Hypothalamus (tissue), 51 donors: ENCODE measurements around the gene CRYGN.

Source experiments
- DNase-seq, 51 donors: peaks; one replicate each; lab custom pipeline; 2025; lab: John Stamatoyannopoulos, UW

The CRYGN gene

DNA sequence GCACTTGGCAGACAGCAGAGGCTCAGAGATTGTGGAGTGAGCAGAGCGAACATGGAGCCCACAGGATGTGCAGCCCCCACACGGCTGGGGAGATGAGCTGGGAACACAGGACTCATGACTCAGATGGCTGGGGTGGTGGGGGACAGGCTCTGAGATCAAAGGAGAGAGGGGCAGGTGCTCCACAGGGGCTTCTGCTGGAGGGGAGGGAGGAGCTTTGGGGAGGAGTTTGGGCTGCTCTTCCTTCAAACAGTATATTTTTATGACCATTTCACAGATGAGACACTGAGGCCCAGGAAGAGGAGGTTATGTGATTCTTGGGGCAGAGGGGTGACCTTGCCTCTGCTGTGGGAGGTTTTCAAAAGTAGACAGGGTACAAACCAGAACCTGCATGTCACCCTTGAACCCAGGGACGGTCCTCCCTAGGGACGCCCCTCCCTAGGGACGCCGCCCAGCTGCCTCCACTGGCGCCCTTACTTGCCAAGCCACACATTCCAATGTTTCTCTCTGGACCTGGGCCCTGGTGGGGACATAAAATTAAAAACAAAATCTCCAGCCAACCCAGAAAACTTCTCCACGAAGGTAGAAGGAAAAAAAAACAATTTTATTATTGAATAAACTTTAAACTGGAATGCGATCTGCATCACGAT, 981 bp upstream of the CRYGN start:
- DNase-seq: peak in 1 of 51 donors; percentile 18

DNA sequence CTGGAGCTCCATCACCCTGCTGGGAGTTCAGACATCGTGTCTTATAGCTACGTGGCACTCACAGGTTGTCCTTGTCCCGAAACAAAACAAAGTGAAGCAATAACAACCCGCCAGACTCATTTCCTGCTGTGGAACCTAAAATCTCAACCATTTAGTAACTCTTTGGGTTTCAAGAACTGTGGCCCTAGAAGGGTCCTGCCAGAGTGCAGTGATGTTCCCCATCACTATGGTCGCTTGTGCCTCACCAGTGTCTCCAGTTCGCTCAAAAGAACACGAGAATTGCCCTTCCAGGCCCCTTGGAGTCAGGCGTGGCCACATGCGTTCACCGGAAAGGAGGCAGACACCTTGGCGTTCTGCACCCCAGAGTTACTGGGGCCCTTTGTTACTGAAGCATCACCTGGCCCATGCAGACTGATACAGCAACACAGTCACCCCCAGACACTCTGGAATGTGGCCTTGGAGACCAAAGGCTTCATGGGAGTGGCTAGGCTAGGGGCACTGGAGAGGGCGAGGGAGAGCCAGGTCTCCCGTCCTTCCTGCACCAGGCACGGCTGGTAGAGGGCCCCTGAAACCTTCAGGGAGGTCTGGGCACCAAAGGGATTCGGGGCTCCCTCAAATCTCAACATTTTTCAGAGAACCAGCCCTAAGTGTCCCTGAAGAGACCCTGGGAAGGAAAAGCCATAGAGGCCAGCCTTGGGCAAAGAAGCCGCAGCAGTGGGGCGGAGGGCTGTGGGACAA, 908 bp downstream of the CRYGN start:
- DNase-seq: no peak

DNA sequence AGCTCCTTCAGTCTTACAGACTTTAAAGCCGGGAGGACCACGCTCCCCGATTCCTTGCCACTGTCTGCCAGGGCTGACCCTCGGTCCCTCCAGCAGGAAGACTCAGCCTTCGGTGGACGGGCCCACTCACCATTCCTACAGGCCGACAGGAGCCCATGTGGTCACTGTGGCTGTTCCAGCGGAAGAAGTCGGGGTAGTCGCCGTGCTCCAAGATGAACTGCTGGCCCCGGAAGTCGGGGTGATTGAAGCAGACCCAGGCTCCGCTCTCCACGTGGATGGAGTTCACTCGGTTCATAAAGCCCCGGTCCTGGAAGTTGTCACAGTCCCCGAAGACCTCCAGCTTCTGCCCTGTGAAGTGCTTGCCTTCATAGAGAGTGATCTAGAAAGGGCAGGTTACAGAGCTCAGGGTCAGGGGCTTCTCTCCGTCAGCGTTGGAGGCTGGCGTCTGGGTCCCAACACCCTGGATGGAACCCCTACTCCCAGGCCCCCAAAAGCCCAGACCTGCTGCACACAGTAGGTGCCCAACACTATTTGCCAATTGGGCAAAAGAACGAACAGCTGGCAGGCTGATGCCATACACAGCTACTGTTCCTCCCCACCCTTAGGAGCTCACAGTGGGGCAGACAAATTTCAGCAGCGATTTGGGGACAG, 1.9 kb downstream of the CRYGN start:
- DNase-seq: no peak

DNA sequence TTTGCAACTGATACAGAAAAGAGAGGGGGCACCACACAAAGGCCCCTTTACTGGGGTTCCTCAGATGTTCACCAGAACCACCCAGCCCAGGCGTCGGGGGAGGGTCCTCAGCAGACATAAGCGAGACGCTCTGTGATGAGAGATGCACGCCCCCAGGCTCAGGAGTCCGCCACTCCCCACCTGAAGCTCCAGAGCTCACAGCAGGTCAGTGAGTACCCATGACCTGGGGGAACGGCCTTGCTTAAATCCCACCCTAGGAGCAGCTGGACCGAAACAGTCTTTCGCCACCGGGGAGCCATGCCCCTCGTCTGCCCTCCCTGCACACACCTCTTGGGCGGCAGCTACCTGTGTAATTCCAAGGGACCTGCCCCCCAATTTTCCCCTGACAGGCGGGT, 2.8 kb downstream of the CRYGN start:
- no peak for DNase-seq

DNA sequence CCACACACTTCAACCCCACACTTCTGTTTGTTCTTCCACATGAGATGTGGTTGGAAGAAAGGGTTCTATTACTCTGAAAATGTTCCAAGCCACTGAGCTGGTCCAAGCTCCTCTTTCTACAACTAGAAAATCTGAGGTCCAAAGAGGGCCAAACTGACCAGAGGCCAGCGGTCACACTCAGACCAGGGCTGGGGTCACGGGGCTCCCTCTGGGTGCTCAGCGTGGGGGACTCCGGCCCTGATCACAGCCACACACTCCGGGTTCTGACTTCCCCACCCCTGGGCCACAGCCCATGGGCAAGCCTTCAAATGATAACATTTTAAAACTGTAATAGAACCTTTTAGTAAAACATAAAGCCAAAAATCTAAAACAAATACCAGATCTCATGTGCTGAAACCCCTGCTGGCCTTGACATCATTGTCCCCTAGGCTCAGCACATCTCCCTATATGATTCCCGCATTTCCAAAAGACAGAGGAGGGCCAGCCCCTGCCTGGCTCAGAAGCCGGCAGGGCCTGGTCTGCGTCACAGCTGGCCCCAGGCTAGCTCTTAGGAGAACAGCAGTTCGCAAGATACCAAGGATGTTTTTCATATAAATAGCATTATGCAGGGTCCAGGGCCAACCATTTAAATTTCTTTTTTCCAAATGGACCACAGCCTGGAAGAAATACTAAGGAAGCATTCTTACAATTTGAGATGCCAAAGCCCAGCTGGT, 3.3 kb downstream of the CRYGN start:
- no peak for DNase-seq

DNA sequence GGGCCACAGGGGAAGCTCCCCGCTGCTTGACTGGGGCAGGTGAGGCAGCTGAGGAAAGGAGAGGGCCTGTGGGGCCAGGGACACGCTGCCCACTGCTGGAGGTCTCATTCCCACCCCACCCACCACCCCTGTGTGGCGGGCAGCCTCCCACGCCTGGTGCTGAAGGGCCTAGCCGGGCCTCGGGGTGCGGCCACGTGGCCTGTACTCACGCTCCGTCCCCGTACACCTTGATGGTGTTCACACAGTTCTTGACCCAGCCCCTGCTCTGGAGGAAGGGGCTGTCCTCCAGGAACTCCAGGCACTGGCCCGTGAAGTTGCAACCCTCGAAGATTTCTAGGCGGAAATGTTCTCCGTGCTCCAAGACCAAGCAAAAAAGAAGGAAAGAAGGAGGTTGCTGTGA, 4.0 kb downstream of the CRYGN start:
- no peak for DNase-seq

DNA sequence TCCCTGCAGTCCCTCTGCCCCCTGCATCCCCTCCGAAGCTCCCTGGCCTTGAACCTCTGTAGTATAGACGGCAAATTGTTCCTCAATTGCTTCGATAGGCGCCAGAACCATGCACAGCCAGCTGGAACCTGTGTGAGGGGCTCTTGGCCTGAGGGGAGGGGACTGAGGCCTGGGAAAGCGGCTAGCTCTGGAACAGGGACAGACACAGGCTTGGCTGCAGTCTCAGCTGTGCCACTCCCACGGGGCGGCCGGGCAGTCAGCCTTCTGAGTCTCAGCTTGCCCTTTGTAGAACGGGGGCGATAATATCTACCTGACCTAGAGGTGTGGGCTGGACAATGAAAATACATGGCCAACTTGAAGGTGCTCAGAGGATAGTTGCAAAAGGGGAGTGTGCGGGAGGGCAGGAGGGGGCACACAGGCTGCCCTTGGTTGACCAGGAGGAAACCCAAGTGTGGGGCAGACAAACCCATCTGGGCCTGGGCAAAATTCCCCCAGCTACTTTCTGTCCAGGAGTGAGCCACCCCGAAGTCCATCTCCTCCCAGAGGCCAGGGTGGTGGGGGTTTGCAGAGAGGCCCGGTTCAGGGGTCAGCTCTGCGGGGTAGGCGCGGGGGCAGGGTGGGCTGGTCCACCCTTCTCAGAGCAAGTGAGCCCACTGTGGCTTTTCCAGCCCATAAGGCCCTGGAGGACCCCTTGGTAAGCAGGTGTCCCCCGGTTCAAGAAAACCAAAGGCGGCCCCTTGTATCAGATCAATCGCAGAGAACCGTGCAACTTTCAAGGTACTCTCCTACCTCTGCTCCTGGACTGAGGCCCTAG, 4.6 kb downstream of the CRYGN start:
- DNase-seq: peak in 10 of 51 donors; percentile 10 to 46 (median 22)

DNA sequence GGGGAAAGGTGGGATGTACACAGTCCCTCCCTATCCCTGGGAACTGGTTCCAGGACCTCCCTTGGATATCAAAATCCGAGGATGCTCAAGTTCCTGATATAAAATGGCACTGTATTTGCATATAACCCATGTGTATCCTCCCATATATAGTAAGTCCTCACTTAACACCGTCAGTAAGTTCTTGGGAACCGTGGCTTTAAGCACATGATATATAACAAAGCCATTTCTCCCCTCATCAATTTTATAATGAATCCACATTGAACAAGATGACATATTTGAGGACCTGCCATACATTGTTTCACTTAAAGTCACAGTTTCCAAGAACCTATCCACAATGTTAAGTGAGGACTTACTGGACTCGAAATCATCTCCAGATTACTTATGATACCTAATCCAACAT, 5.4 kb downstream of the CRYGN start:
- DNase-seq: no peak

DNA sequence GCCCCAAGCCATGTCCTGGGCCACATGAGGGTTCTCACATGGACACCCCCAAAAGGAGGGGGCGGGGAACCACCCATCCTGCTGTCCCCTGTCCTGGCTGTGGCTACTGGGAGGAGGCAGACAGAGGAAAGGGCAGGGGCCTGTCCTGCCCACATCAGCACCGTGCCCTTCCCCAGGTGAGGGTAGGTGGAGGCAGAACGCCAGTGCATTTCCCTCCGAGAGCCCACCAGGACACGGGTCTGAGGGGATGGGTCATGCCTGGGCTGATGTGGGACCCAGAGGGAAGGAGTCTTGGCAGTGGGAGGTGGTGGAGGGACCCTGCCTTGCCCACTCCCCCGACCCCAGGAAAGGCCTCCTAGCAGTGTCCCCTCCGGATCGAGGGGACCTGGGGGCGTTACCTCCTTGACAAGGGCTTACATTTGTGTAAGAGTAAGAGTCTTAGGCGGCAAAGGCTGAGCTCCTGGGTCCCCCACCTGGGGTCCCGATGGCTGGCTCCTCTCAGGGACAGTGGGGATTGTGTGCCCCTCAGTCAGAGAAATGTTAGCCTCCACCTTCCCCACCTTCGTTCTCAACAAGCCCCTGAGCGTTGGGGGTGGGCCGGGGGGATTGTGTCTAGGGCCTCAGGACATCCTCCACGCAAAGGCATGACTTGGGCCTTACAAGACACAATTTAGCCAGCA, 6.1 kb downstream of the CRYGN start:
- DNase-seq: no peak

DNA sequence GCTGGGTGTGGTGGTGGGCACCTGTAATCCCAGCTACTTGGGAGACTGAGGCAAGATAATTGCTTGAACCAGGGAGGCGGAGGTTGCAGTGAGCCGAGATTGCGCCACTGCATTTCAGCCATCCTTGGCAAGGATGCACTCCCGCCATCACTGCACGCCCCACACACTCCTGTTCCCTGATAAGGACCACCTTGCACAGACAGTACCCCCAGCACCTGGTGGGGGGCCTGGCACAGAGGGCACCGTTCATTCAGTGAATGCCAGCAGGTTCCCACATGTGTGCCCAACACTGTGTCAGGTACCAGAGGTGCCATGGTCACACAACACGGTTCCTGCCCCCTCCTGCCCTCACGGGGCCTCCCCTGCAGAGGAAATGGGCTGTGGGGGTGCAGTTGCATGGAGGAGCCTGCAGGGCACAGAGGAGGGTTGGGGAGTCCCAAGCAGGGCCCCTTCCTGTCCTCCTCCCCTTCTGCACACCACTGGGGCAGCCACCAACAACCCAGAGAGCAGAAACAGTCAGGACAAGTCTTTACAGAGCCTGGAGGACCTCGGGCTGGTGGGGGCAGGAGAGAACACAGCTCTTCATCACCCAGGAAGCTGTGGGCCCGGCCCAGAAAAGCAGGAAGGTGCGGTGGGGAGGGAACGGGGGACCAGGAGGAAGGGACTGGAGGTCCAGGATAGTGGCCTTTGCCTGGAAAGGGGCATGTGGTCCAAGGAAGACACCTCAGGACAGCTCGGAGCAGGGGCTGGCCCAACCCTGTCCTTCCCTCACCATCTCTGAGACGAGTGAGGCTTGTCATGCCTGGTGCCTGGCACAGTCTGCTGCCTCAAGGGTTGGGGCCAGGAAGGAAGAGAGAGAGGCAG, 7.1 kb downstream of the CRYGN start:
- no peak for DNase-seq

DNA sequence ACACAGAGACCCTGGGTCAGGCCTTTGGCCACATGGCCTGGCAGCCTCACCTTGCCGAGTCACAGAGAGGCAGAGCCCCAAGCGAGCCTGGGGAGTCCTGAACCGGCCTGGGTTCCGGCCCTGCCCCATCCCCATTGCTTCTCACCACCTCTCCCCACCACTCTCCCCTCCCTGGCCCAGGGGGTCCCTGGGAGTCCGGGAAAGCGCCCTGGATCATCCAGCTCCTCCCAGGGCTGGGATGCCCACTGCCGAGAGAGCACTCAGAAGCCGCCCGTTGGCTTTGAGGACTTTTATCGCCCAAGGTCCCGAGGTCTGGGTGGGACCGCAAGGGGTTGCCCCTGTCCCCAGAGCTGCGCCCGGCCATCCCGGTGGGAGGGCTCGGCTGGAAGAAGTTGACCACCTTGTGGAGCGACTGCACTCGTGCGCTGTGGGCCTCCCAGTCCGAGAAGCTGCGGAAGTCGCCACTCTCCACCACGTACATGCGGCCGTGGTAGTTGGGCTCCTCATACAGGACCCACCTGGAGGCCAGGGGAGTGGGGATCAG, 8.1 kb downstream of the CRYGN start:
- DNase-seq: no peak

DNA sequence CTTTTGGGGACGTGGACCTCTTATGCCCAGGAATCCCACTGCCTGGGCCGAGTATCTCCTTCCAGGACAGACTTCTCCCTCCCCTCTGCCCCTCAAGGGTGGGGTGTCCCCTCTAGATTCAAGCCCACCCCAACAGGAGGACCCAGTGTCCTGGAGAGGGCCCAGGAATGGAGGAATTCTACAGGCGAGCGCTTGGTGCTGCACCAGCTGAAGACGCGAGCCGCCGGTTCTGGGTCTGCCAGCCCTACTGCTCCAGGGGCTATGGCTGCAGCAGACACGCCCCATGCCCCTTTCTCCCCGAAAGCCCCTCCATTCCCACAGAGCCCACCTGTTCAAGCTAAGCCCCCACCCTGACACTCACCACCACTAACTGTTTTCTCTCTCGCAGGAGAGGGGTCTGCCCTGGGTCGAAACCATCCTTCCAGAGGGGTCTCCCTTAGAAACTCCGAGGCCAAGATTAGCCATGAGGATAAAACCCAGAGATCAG, 8.6 kb downstream of the CRYGN start:
- no peak for DNase-seq

DNA sequence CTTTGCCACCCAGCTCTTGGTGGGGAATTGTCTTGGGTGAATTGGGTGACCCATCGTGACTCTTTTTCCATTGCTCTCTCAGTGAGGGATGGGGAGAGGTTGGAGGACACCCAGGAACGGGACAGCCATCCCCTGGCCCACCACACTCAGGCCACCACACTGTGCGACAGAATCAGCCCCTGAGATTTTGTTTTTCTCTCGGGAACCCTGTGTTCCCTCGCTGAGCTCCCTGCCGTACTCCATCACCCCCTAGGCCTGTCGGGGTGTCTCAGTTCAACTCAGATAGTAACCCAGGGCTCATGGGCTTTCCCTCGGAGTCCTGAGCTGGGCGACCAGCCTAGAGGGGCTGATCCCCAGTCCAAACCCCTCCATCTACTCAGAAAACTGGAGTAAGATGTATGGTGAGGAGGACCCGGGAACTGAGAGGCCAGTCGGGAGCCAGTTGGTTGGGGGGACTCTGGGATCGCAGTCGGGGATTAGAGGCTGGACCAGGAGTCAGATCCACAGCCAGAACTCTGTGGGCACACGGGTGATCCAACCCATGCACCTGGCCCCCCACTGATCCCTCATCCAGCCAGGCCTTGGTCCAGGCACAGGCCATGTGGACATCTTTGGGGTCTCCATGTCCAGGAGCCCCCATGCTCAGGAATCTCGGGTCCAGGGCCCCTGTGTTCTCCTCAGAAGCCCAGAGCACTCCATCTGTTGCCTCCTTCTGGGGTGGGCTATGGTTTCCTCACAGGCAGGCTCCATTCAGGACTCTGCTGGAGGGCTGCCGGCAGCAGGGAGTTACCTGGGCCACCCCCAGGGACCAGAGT, 9.3 kb downstream of the CRYGN start:
- DNase-seq: no peak

DNA sequence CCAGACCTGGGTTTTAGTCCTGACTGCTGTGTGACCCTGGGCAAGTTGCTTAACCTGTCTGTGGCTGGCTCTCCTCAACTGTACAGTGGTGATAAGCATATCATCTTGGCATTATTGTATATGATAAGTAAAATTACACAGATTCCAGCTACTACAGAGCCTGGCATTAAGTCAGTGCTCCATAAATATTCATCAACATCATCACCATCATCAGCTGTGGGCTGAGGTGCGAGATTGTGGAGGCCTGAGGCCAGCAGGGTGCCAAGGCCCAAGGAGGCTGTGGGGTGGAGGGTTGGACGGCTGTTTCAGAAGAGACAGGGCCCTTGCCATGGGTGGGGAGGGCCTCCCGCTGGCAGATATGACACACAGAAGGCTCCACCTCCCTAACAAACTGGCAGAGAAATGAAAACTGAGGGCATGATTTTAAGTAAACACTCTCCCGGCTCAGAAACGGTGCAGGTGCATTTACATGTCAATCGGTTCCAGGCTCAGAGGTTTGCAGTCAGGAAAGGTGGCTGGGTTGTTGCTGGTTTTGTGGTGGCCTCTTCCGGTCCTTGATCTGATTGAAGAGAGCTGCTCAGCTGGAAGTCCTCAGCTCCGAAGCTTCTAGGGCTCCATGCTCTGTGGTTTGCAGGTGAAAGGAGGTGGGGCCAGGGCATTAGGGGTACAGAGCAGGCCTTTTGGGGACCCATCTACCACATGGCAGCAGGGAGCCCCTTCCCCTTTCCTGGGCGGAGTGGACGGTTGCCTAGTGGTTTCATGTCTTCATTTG, 10.2 kb downstream of the CRYGN start:
- no peak for DNase-seq

DNA sequence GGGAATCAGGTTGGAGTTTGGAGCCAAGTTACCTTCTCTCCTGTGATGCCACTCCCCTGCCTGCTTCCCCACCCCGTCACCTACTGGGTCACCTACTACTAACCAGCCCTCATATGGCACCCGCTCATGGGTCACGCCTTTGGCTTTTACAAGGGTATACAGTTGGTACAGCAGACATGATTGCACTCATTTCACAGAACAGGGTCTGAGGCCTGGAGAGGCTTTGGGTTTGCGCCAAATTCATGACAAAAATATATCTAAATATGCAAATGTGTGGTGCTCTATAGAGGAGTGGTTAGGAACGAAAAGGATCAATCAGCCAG, 10.7 kb downstream of the CRYGN start:
- DNase-seq: no peak

DNA sequence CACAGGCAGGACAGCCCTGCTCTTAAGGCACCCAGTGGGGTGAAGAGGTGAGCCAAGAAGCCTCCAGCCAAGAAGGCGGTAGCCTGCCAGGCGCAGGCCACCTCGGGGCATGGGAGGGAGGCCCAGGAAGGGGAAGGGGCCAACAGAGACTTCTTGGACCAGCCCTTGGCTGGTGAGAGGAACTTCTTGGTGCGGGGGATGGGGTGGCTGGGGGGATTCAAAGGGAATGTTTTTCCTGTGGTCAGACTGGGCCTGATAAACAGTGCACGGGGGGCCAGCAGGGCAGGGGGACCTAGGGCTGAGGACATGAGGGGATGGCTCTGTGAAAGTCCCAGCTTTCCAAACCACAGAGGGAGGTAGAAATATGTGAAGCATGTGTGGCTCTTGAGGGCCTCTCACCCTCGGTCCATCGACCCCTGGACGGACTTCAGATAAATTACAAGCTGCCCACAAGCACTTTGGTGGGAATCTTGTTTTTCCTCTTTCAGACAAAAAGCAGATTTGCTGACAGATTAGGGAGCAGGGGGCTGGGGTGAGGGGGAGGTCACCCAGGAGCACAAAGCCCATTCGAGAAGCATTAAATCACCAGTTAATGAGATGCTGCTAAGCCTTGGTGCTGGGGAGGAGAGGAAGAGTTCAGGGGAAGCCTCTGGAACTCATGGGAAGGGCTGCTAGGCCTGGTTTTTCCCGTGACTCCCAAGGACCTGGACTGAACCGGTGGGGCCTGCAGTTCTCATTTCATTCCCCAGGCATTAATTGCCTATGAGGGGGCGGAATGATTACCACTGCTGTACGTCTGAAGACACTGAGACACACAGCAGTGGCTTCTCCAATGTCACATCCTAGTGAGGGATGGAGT, 11.3 kb downstream of the CRYGN start:
- peak in 9 of 51 donors; percentile 7 to 25 (median 16) for DNase-seq
